Liver (tissue), 3 donors: ENCODE results near the gene BAHCC1.

Source experiments
- CTCF ChIP-seq: fragments of 150-350 bp; IDR thresholded peaks from 2 replicates; pipeline ENCODE4 v1.5.1; 2017; ENCODE audit warnings: improper control_type of control experiment, low read depth, low read length; ENCODE audit not compliant: missing input control
- EGR1 ChIP-seq, 2 donors: IDR thresholded peaks; 2 replicates each; pipeline ENCODE4 v1.6.1; 2016 to 2018; ENCODE audit warnings: antibody characterized with exemption in 2 of 2, low read depth in 2 of 2
- FOXA1 ChIP-seq: IDR thresholded peaks from 2 replicates; pipeline ENCODE4 v1.6.1; 2016; ENCODE audit warnings: antibody characterized with exemption
- HNF4G ChIP-seq: IDR thresholded peaks from 2 replicates; pipeline ENCODE4 v1.6.1; 2016; ENCODE audit warnings: antibody characterized with exemption
- JUND ChIP-seq, 2 donors: IDR thresholded peaks; 2 replicates each; pipeline ENCODE4 v1.6.1; 2016; ENCODE audit warnings: antibody characterized with exemption in 2 of 2
- MAX ChIP-seq: IDR thresholded peaks from 2 replicates; pipeline ENCODE4 v1.6.1; 2016; ENCODE audit warnings: antibody characterized with exemption
- RAD21 ChIP-seq, 2 donors: IDR thresholded peaks; 2 replicates each; pipeline ENCODE4 v1.6.1; 2016; ENCODE audit warnings: antibody characterized with exemption in 2 of 2, mild to moderate bottlenecking in 2 of 2
- REST ChIP-seq: IDR thresholded peaks from 2 replicates; pipeline ENCODE4 v1.6.1; 2016; ENCODE audit warnings: antibody characterized with exemption, mild to moderate bottlenecking
- RXRA ChIP-seq, 2 donors: IDR thresholded peaks; 2 replicates each; pipeline ENCODE4 v1.6.1; 2017 to 2018; ENCODE audit warnings: antibody characterized with exemption in 2 of 2, mild to moderate bottlenecking in 1 of 2
- SP1 ChIP-seq: IDR thresholded peaks from 2 replicates; pipeline ENCODE4 v1.6.1; 2018; ENCODE audit warnings: antibody characterized with exemption, mild to moderate bottlenecking
- ZBTB33 ChIP-seq: IDR thresholded peaks from 2 replicates; pipeline ENCODE4 v1.6.1; 2016; ENCODE audit warnings: antibody characterized with exemption
- donor health status: healthy.
- donor health status: healthy.

- TF ChIP-seq JUND (IDR thresholded peaks at IDR 0.05) (no peak), REST (peak; percentile 68), MAX (no peak), CTCF (no peak), FOXA1 (no peak), RAD21 (IDR thresholded peaks at IDR 0.05) (peak in 1 of 2 donors; percentile 43), SP1 (peak; percentile 60), EGR1 (IDR thresholded peaks at IDR 0.05; ENCODE audit: low read depth in 2 of 2) (peak in 1 of 2 donors; percentile 17), ZBTB33 (no peak), RXRA (IDR thresholded peaks at IDR 0.05) (peak in 1 of 2 donors; percentile 9), HNF4G (no peak)
Observed at GRCh38 chr17:81346090-81346907, 49.0 kb upstream of the BAHCC1 start.
